Left ventricle myocardium inferior (tissue), 1 donor: ENCODE results near the gene MDFIC2. TPM values are rescaled to one million over a fixed set of nuclear protein-coding genes. Genes with fewer than 3 reads are reported as not detected.
"Not testable (repeated sequence)": the region's sequence is repeated elsewhere in the genome, so short reads cannot be mapped to it uniquely, and the experiment has no call there.

Source experiments
- DNase-seq: peaks from one replicate; pipeline ENCODE4 v3.0.0-alpha.2; 2020
- H3K27ac ChIP-seq: fragments of 200-600 bp; replicated peaks from 2 replicates; pipeline ENCODE4 v1.8.0; 2021
- H3K27me3 ChIP-seq: fragments of 200-600 bp; 2 replicates; pipeline ENCODE4 v1.8.0; 2021; ENCODE audit warnings: low read depth
- H3K36me3 ChIP-seq: fragments of 200-600 bp; 2 replicates; pipeline ENCODE4 v1.8.0; 2021
- H3K4me1 ChIP-seq: fragments of 200-600 bp; 2 replicates; pipeline ENCODE4 v1.8.0; 2021
- H3K4me3 ChIP-seq: fragments of 200-600 bp; 2 replicates; pipeline ENCODE4 v1.8.0; 2021; ENCODE audit warnings: mild to moderate bottlenecking, moderate library complexity
- H3K9me3 ChIP-seq: fragments of 200-600 bp; replicated peaks from 2 replicates; pipeline ENCODE4 v1.8.0; 2021
- CTCF ChIP-seq: fragments of 200-600 bp; IDR thresholded peaks from 2 replicates; pipeline ENCODE4 v1.8.0; 2021; ENCODE audit warnings: antibody characterized with exemption, mild to moderate bottlenecking, borderline replicate concordance
- intact Hi-C: fragments of 100-400 bp; cut with micrococcal nuclease; formaldehyde crosslinking; loops from one replicate; pipeline ENCODE4 v1.11.0; 2022
- total RNA-seq: library from RNA; stranded (reverse); fragmentation: NEBNext Ultra II Directional; extraction: Animal tissue kit (Norgen Biotek cat#: 25700); gene quantifications from one replicate; pipeline ENCODE4 v1.2.1, GENCODE V29; 2021
- donor health status: DM: no; HTN: yes; CAD: no; lungs with severe emphysema.

MDFIC2 gene
- total RNA-seq, 1 donor from 2014 or later: not detected

GRCh38 chr3:70342149-70342548, 29.7 kb upstream of the MDFIC2 start:
- Histone ChIP-seq H3K9me3 (peaks cover 10% of the 10 kb centered on the region), H3K4me1 (no peaks in the 10 kb centered on the region), H3K36me3 (no peaks in the 10 kb centered on the region), H3K4me3 (no peak overlapping the region), H3K27ac (no peak overlapping the region), H3K27me3 (no peaks in the 10 kb centered on the region)
- DNase-seq: no peak
- intact Hi-C loops: no loop called here
- no peak for TF ChIP-seq CTCF

DNA sequence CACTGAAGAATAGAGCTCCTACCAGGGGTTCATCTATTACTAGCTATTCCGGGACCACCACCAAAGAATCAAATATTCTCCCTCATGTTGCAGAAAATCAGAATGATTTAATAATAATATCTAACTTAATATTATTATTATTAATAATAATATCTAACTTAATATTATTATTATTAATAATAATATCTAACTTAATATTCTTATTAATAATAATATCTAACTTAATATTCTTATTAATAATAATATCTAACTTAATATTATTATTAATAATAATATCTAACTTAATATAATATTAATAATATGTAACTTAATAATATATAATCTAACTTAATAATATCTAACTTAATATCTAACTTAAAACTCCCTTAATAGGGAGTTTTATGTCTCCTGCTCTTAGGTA, 24.4 kb upstream of the MDFIC2 start:
- H3K27me3 ChIP-seq, H3K4me3 ChIP-seq, H3K9me3 ChIP-seq, H3K36me3 ChIP-seq, intact Hi-C loops, DNase-seq, H3K27ac ChIP-seq, H3K4me1 ChIP-seq: not testable (repeated sequence)

- no peaks in the 10 kb centered on the region for H3K36me3 ChIP-seq
- no peaks in the 10 kb centered on the region for H3K4me1 ChIP-seq
- no peaks in the 10 kb centered on the region for H3K9me3 ChIP-seq
- intact Hi-C loops: no loop called here
- no peak overlapping the region for H3K27ac ChIP-seq
- no peak overlapping the region for H3K4me3 ChIP-seq
- no peaks in the 10 kb centered on the region for H3K27me3 ChIP-seq
- DNase-seq: no peak
- no peak for TF ChIP-seq CTCF
These were observed 20.6 kb upstream of the MDFIC2 start for GRCh38 chr3:70333080-70333479.

DNA sequence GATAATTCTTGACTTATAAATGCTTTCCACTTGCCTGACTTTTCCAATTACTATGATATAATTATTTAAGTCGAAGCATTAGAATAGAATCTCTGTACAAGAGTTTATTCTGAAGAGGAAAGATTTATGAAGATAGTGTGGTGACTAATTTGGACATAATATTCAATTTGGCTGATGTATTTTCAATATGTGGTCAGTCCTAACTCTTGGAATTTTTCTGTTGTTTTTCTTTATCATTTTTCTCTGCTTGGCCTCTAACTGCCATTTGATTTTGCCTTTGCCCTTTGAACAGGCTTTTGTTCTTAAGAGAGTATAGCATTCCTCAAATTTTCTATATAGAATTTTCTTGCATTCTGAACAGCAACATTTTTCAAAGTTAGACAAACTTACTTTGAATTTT, 2.6 kb upstream of the MDFIC2 start:
- intact Hi-C loops: no loop called here
- no peak for TF ChIP-seq CTCF
- H3K27ac ChIP-seq: no peak overlapping the region

DNA sequence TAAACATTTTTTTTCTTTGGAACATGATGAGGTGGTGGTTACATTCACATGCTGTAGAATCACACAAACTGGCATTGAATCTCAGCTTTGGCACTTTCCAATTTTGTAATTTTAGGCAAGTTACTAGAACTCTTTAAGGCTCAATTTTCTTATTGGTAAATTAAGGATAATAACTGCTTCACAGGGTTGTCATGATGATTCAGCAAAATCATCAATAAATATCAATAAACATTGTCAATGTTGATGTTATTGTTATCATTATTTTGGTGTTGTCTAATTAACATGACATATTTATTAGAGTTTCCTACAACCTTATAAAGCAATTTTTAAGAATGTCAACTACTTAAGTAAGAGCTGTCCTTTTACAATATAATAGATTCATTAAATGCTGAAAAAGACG, 1.6 kb downstream of the MDFIC2 start:
- no peaks in the 10 kb centered on the region for H3K27me3 ChIP-seq
- no peaks in the 10 kb centered on the region for H3K36me3 ChIP-seq
- no peak for DNase-seq
- no peaks in the 10 kb centered on the region for H3K4me1 ChIP-seq
- no peaks in the 10 kb centered on the region for H3K9me3 ChIP-seq
- TF ChIP-seq CTCF: no peak
- no peak overlapping the region for H3K27ac ChIP-seq
- intact Hi-C loops: no loop called here
- no peak overlapping the region for H3K4me3 ChIP-seq

More for the DNA sequence above, 2.6 kb upstream of the MDFIC2 start:
- H3K4me1 ChIP-seq: no peaks in the 10 kb centered on the region
- no peak overlapping the region for H3K4me3 ChIP-seq
- H3K27me3 ChIP-seq: no peaks in the 10 kb centered on the region
- no peaks in the 10 kb centered on the region for H3K36me3 ChIP-seq
- no peak for DNase-seq
- H3K9me3 ChIP-seq: no peaks in the 10 kb centered on the region

- H3K4me3 ChIP-seq: no peak overlapping the region
- H3K27ac ChIP-seq: no peak overlapping the region
- no peak for TF ChIP-seq CTCF
- no peak for DNase-seq
- no peaks in the 10 kb centered on the region for H3K36me3 ChIP-seq
- intact Hi-C loops: no loop called here
- no peaks in the 10 kb centered on the region for H3K27me3 ChIP-seq
- H3K9me3 ChIP-seq: no peaks in the 10 kb centered on the region
- H3K4me1 ChIP-seq: no peaks in the 10 kb centered on the region
These were observed 2.8 kb downstream of the MDFIC2 start for GRCh38 chr3:70309591-70309990.
